Activated CD8-positive, alpha-beta memory T cell treated with anti-CD3 and anti-CD28 coated beads, Interleukin-2, amount 50 U/mL, for 1 hour (primary cell): Measurements from ENCODE around the gene EXOC2.

Experiments
- DNase-seq: peaks from one replicate; pipeline ENCODE4 v3.0.0-alpha.2; 2020; ENCODE audit errors: extremely low read depth

EXOC2 gene

GRCh38 chr6:498795-499231, 194.1 kb downstream of the EXOC2 start:
- no peak for DNase-seq

DNA sequence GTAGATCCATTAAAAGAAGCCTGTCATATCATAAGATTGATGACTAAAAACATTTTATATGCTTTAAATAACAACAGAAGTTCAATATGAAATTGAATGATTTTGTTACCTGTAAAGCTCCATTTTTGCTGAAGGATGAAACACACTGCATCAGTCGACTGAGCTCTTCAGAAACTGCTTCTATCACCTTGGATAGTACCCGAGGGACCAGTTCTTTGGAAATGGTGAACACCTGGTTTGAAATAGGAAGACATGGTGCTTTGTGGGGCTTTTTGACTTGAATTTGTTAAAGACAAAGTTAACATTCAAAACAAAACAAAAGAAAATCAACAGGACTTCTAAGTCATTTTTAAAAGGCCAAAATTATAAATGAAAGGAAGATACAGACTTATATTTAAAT, 195.7 kb downstream of the EXOC2 start:
- no peak for DNase-seq

DNA sequence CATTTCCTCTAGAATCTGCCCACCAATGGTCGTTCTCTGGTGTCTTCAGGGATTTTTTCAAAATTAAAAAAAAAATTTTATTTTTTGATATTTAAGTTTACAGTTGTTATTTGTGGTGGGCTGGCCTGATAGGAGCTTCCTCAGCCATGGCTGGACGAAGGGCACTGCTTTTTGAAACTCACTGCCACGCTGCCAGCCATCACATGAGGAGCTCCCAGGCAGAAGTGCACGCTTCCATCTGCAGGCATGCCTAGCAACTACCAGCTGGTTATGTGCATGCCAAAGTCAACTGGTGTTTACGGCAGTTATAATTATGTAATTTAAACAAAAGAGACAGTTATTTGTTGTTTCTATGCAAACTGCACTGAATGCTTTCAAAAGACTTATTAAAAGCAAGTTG, 196.3 kb downstream of the EXOC2 start:
- DNase-seq = no peak

DNA sequence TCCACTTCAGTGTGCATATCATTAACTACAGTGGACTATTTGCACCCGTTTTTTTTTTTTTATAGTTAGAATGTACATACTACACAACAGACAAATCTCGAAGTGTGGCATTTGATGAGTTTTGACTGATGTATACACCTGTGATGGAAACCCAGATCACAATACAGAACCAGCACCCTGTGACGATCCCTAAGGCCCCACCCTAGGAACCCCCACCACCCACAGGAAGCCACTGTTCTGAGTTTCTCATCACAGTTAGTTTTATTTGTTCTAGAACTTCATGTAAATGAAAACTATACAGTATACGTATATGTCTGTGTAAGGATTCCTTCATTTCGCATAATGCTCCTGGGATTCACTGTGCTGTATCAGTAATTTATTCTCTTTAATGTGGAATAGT, 198.5 kb downstream of the EXOC2 start:
- no peak for DNase-seq

GRCh38 chr6:493840-494239, 199.1 kb downstream of the EXOC2 start:
- no peak for DNase-seq

DNA sequence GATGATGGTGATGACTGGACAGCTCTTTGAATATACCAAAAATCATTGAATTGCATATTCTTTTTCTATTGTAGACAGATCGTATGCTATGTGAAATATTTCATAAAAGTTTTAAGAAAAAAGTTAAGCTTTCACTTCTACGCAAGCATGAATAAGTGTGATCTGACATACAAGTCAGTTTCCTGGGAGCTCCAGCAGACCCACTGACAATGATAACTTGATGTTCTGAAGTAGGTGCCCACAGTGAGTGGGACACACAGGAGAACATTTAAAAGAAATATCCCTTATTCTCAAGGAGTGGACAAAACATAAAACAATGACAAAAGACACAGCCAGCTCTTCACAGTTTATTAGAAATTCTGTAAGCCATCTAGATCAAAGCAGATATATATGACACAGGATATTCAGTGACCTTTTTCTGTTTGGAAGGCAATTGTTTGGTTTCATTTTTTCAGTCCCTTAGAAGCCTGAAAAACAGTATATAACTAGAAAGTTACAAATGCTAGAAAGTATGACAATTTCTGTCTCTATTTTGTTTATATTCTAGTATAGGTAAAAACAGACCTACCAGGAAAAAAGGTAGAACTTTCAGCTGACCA, 200.0 kb downstream of the EXOC2 start:
- DNase-seq = no peak

DNA sequence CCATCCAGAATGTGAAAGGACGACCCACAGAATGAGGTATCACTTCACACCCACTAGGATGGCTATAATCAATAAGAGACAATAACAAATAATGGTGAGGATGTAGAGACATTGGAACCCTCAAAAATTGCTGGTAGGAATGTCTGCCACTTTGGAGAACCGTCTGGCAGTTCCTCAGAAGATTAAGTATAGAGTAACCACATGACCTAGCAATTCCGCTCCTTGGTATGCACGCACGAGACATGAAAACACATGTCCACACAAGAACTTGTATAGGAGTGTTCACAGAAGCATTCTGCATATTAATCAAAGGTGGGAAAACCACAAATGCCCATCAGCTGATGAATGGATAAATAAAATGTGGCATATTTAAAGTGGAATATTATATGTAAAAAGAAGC, 200.8 kb downstream of the EXOC2 start:
- DNase-seq = no peak

DNA sequence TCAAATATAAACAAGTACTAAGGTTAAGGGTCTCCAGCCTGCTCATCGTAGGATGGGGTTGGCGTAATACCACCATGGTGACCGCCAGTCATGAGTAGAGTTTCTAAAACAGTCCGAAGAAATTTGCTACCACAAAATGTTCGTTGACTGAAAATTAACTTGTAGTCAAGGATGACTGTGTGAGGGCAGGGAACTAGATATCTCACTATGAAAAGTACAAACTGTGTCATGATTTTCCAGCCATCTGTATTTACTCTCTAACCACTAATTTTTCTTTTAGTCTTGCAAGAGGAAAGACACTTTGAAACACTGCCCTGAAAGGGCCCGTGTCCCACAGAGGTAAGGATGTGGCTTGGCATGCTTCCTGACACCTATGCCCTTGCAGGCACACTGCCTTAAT, 201.7 kb downstream of the EXOC2 start:
- DNase-seq = no peak

- DNase-seq = no peak
Observed at GRCh38 chr6:490251-491037, 202.5 kb downstream of the EXOC2 start.

- DNase-seq = no peak
Observed at GRCh38 chr6:489762-490161, 203.2 kb downstream of the EXOC2 start.

GRCh38 chr6:489001-489400, 203.9 kb downstream of the EXOC2 start:
- DNase-seq = no peak

GRCh38 chr6:487956-488355, 205.0 kb downstream of the EXOC2 start:
- no peak for DNase-seq

- no peak for DNase-seq
Observed at GRCh38 chr6:485655-486170, 207.2 kb downstream of the EXOC2 start.

GRCh38 chr6:484746-485145, 208.2 kb downstream of the EXOC2 start:
- no peak for DNase-seq

GRCh38 chr6:484086-484745, 208.7 kb downstream of the EXOC2 start:
- no peak for DNase-seq

- no peak for DNase-seq
Observed at GRCh38 chr6:475314-475713, 217.6 kb downstream of the EXOC2 start.

DNA sequence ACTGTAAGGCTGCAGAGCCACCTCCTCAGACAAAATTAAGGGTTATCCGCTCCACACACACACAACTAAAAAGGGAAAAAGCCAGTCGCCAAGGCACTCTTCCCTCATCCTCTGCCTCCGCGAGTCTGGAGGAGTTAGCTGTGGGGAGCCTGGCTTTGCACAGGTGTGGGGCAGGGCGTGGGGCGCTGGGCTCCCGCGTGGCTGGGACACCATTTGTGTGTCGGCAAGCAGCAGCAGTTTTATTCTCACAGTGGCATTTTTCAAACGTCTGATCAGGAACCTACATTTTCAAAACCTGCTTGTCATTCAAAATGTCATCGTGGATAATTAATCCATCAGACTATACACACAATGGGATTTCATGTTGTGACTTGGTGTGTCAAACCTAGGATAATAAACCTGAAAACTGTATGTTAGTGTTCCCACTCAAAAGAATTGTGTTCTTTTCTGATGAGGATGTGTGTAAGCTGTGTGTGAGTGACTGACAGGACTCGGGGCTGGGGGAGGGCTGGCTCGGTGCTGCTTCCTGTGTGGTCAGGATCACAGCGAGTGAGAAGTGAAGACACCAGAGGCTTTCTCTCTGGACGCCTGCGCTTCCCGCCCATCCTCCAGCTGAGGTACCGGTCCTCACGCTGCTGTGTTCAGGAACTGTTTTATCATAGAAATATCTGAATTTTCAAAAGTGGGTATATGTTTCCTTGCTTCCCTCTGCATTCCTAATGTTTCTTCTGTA, 218.3 kb downstream of the EXOC2 start:
- no peak for DNase-seq

- DNase-seq = no peak
Observed at GRCh38 chr6:473768-474452, 219.0 kb downstream of the EXOC2 start.

DNA sequence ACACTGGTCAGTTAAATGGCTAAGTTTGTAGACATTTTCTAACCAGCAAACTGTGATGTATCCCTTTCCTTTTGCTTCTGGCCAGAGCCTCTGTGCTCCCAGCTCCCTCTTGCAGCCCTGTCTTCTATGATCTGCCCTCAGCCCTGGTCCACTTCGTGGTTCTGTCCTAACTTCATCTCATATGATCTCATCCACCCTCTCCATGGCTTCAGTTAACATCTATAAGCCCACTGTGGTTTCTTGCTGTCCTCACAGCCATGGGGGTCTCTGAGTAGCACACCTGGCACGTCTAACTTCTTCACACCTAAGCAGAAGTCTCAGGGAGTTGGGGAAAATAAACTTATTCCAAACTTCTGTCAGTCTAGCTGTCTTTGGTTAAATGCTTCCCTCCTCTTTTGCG, 219.6 kb downstream of the EXOC2 start:
- DNase-seq = no peak

- no peak for DNase-seq
Observed at GRCh38 chr6:470901-471448, 222.0 kb downstream of the EXOC2 start.
